Measurements from ENCODE around the gene MARVELD3. TPM values are rescaled to one million over a fixed set of nuclear protein-coding genes. Genes with fewer than 3 reads are reported as not detected.
A peak's percentile ranks its signal among the peaks of the same experiment; 100 is the strongest.

MARVELD3 gene
- total and polyA plus RNA-seq, 2 of the 8 experiments (the other 6 are each of a cell fraction or from before 2014, with no cell fraction given) = 18.0 to 34.8 TPM

- TF ChIP-seq BRCA1 (IDR thresholded peaks at IDR 0.05; ENCODE audit: low read depth, low read length) (no peak), SUZ12 (IDR thresholded peaks at IDR 0.05; ENCODE audit: low read length) (no peak), ATF2 (IDR thresholded peaks at IDR 0.05; ENCODE audit: low read length) (no peak), SRF (IDR thresholded peaks at IDR 0.05; ENCODE audit: low read depth, low read length) (no peak), KDM5A (IDR thresholded peaks at IDR 0.05; ENCODE audit: low read length) (no peak), POLR2AphosphoS5 (IDR thresholded peaks at IDR 0.05; ENCODE audit: low read depth, low read length) (peak; percentile 82), CHD1 (IDR thresholded peaks at IDR 0.05; ENCODE audit: low read depth, low read length) (no peak), ZNF274 (IDR thresholded peaks at IDR 0.05; ENCODE audit: borderline replicate concordance, extremely low read depth, low read length) (no peak), ASH2L (IDR thresholded peaks at IDR 0.05; ENCODE audit: low read length) (peak; percentile 74), POU5F1 (IDR thresholded peaks at IDR 0.05; ENCODE audit: low read depth, low read length) (no peak)
Measured at GRCh38 chr16:71626018-71626857, at the start of gene MARVELD3 (continued).

All from H1 (cell line).